Measurements from ENCODE around the gene TXNDC15.

DNA sequence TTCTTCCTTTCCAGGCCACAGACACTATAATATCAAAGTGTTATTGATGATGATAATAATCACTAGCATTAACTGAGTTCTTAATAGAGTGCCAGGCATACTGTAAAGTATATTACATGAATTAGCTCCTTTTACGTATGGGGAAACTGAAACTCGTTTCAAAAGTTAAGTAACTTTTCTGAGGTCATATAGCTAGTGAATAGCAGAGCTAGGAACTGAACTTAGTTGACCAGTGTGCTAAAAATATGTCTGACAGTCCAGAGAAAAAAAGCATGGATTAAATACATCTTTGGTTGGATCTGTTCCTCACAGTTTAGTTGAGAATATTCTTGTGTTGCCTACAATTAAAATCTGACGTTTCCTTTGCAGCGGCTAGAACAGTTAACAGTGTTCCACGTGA, 75.1 kb downstream of the TXNDC15 start:
- no peak for TF ChIP-seq ZNF362 (CRISPR knock-in tag; IDR thresholded peaks at IDR 0.05; ENCODE audit: borderline replicate concordance)
- no peak for TF ChIP-seq CHD4 (IDR thresholded peaks at IDR 0.05; ENCODE audit: borderline replicate concordance, low read length)
- TF ChIP-seq FOXK2 (IDR thresholded peaks at IDR 0.05), result no peak
- no peak for TF ChIP-seq BHLHE40 (IDR thresholded peaks at IDR 0.05; ENCODE audit: low read length)
- no peak for TF ChIP-seq EP300 (IDR thresholded peaks at IDR 0.05; ENCODE audit: low read depth in 2 of 2, low read length in 2 of 2)
- no peak for TF ChIP-seq EP300 (CRISPR knock-in tag; IDR thresholded peaks at IDR 0.05; ENCODE audit: borderline replicate concordance)
- TF ChIP-seq, protein P1, sequence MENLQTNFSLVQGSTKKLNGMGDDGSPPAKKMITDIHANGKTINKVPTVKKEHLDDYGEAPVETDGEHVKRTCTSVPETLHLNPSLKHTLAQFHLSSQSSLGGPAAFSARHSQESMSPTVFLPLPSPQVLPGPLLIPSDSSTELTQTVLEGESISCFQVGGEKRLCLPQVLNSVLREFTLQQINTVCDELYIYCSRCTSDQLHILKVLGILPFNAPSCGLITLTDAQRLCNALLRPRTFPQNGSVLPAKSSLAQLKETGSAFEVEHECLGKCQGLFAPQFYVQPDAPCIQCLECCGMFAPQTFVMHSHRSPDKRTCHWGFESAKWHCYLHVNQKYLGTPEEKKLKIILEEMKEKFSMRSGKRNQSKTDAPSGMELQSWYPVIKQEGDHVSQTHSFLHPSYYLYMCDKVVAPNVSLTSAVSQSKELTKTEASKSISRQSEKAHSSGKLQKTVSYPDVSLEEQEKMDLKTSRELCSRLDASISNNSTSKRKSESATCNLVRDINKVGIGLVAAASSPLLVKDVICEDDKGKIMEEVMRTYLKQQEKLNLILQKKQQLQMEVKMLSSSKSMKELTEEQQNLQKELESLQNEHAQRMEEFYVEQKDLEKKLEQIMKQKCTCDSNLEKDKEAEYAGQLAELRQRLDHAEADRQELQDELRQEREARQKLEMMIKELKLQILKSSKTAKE (CRISPR knock-in tag; IDR thresholded peaks at IDR 0.05; ENCODE audit: borderline replicate concordance), result no peak
- TF ChIP-seq MEIS2 (CRISPR knock-in tag; IDR thresholded peaks at IDR 0.05), result no peak
- TF ChIP-seq TARDBP (CRISPR knock-in tag; IDR thresholded peaks at IDR 0.05), result no peak
- TF ChIP-seq ZBTB14 (CRISPR knock-in tag; IDR thresholded peaks at IDR 0.05), result no peak
- TF ChIP-seq ZNF776 (CRISPR knock-in tag; IDR thresholded peaks at IDR 0.05), result no peak
- TF ChIP-seq TAF1 (CRISPR knock-in tag; IDR thresholded peaks at IDR 0.05), result no peak

Data from HepG2 (cell line).